Stimulated activated naive CD8-positive, alpha-beta T cell treated with anti-CD3 and anti-CD28 coated beads, Interleukin-15, Interleukin-2, amounts not matched to agents 100 U/mL and 50 U/mL, for 24 hours (primary cell): Measurements from ENCODE around the gene CLOCK.
"Not testable (repeated sequence)": the region's sequence is repeated elsewhere in the genome, so short reads cannot be mapped to it uniquely, and the experiment has no call there.

ENCODE experiments used
- ATAC-seq: fragments of 150-1000 bp; cut with Tn5 transposase; one replicate; pipeline ENCODE4 v1.10.0; 2021
- DNase-seq: peaks from one replicate; pipeline ENCODE4 v3.0.0; 2021

The CLOCK gene

GRCh38 chr4:55546756-55547465, at the start of gene CLOCK:
Gene CLOCK (minus strand): TSS chr4:55546909. CDS start chr4:55482785, 64,124 bp downstream.
- ATAC-seq (peak; percentile 74), DNase-seq (peak; percentile 87)

- DNase-seq (no peak), ATAC-seq (no peak)
These were observed 45.3 kb upstream of the CLOCK start, which contains the start of gene PDCL2 for GRCh38 chr4:55592014-55592413. Gene PDCL2 (minus strand): TSS chr4:55592245. CDS start chr4:55592109, 136 bp downstream.

GRCh38 chr4:55588160-55588559, 41.5 kb upstream of the CLOCK start:
- ATAC-seq (no peak), DNase-seq (no peak)

GRCh38 chr4:55582773-55583172, 36.1 kb upstream of the CLOCK start:
- DNase-seq, ATAC-seq: not testable (repeated sequence)

GRCh38 chr4:55578341-55579010, 31.8 kb upstream of the CLOCK start:
- ATAC-seq (no peak), DNase-seq (no peak)

GRCh38 chr4:55575513-55575912, 28.8 kb upstream of the CLOCK start:
- no peak for DNase-seq
- no peak for ATAC-seq

- ATAC-seq (peak; percentile 92), DNase-seq (no peak)
These were observed 27.5 kb upstream of the CLOCK start for GRCh38 chr4:55574252-55574651.

- DNase-seq (no peak), ATAC-seq (no peak)
These were observed 25.1 kb upstream of the CLOCK start for GRCh38 chr4:55571806-55572205.

GRCh38 chr4:55568905-55569504, 22.3 kb upstream of the CLOCK start:
- DNase-seq (no peak), ATAC-seq (no peak)

- peak; percentile 82 for ATAC-seq
- no peak for DNase-seq
These were observed 15.2 kb upstream of the CLOCK start for GRCh38 chr4:55561889-55562288.

GRCh38 chr4:55560096-55560495, 13.4 kb upstream of the CLOCK start:
- ATAC-seq (no peak), DNase-seq (no peak)

GRCh38 chr4:55554453-55555030, 7.8 kb upstream of the CLOCK start:
- DNase-seq: no peak
- no peak for ATAC-seq

- no peak for ATAC-seq
- DNase-seq: no peak
These were observed 6.9 kb upstream of the CLOCK start for GRCh38 chr4:55553441-55554201.

- not testable (repeated sequence) for ATAC-seq, DNase-seq
These were observed 5.3 kb upstream of the CLOCK start for GRCh38 chr4:55551964-55552363.

- no peak for DNase-seq
These were observed 3.2 kb upstream of the CLOCK start for GRCh38 chr4:55549888-55550287.

GRCh38 chr4:55547918-55548317, 1.2 kb upstream of the CLOCK start:
- no peak for ATAC-seq
- DNase-seq: no peak

More at GRCh38 chr4:55549888-55550287, 3.2 kb upstream of the CLOCK start:
- peak; percentile 57 for ATAC-seq

GRCh38 chr4:55547466-55547770, 709 bp upstream of the CLOCK start:
- DNase-seq (no peak), ATAC-seq (no peak)

- no peak for DNase-seq
- ATAC-seq: peak; percentile 57
These were observed 278 bp downstream of the CLOCK start for GRCh38 chr4:55546506-55546755.

GRCh38 chr4:55545641-55546505, 836 bp downstream of the CLOCK start:
- ATAC-seq: peak; percentile 58
- DNase-seq: peak; percentile 71

- no peak for DNase-seq
- no peak for ATAC-seq
These were observed 1.6 kb downstream of the CLOCK start for GRCh38 chr4:55545151-55545550.

GRCh38 chr4:55543858-55544257, 2.9 kb downstream of the CLOCK start:
- ATAC-seq (no peak), DNase-seq (no peak)

GRCh38 chr4:55540271-55540670, 6.4 kb downstream of the CLOCK start:
- DNase-seq (no peak), ATAC-seq (no peak)
